ENCODE measurements around the gene KCNG2. TPM values are rescaled to one million over a fixed set of nuclear protein-coding genes. Genes with fewer than 3 reads are reported as not detected.

KCNG2 gene
- total RNA-seq, 4 donors from 2014 or later = 0.55 TPM; not detected in 3

GRCh38 chr18:79829136-79829854 lies 31.6 kb downstream of the KCNG2 start:
- Histone ChIP-seq H3K4me3 (no peak overlapping the region), H3K4me1 (no peaks in the 10 kb centered on the region), H3K9me3 (no peaks in the 10 kb centered on the region), H3K27me3 (no peaks in the 10 kb centered on the region), H3K36me3 (no peaks in the 10 kb centered on the region), H3K27ac (no peak overlapping the region)
- no peak for ATAC-seq
- no peak for TF ChIP-seq POLR2A (IDR thresholded peaks at IDR 0.05)
- no peak for TF ChIP-seq CTCF (IDR thresholded peaks at IDR 0.05 in 4 of 5, conservative IDR thresholded peaks at IDR 0.05 in 1 of 5)
- in situ Hi-C loops (cut with MboI; ENCODE audit: low sequenced_read_pairs in 4 of 4) (no loop called here), intact Hi-C loops (cut with DNase I; ENCODE audit: low total_unique reads) (no loop called here)
- DNase-seq = no peak

- in situ Hi-C loops (cut with MboI; ENCODE audit: low sequenced_read_pairs in 4 of 4) (no loop called here), intact Hi-C loops (cut with DNase I; ENCODE audit: low total_unique reads) (no loop called here)
- no peak for TF ChIP-seq CTCF (IDR thresholded peaks at IDR 0.05 in 4 of 5, conservative IDR thresholded peaks at IDR 0.05 in 1 of 5)
- no peak for TF ChIP-seq POLR2A (IDR thresholded peaks at IDR 0.05)
- Histone ChIP-seq H3K27ac (no peak overlapping the region), H3K27me3 (peaks cover 0 to 8% (median 3%) of the 10 kb centered on the region in 3 donors), H3K4me1 (no peaks in the 10 kb centered on the region), H3K4me3 (no peak overlapping the region), H3K36me3 (no peaks in the 10 kb centered on the region), H3K9me3 (no peaks in the 10 kb centered on the region)
- no peak for DNase-seq
- no peak for ATAC-seq
These were observed 34.4 kb downstream of the KCNG2 start for GRCh38 chr18:79832169-79832568.

GRCh38 chr18:79834834-79835233 lies 37.1 kb downstream of the KCNG2 start:
- intact Hi-C loops (cut with DNase I; ENCODE audit: low total_unique reads) = no loop called here
- TF ChIP-seq POLR2A (IDR thresholded peaks at IDR 0.05) (no peak), CTCF (IDR thresholded peaks at IDR 0.05 in 4 of 5, conservative IDR thresholded peaks at IDR 0.05 in 1 of 5) (no peak)

GRCh38 chr18:79841936-79842335 lies 44.2 kb downstream of the KCNG2 start:
- Histone ChIP-seq H3K9me3 (no peaks in the 10 kb centered on the region), H3K27me3 (peaks cover 0 to 2% (median 0%) of the 10 kb centered on the region in 3 donors), H3K36me3 (no peaks in the 10 kb centered on the region), H3K27ac (no peak overlapping the region), H3K4me1 (no peaks in the 10 kb centered on the region), H3K4me3 (no peak overlapping the region)
- in situ Hi-C loops (cut with MboI; ENCODE audit: low sequenced_read_pairs in 4 of 4) = no loop called here
- intact Hi-C loops (cut with DNase I; ENCODE audit: low total_unique reads) = no loop called here
- TF ChIP-seq CTCF (IDR thresholded peaks at IDR 0.05 in 4 of 5, conservative IDR thresholded peaks at IDR 0.05 in 1 of 5) (no peak), POLR2A (IDR thresholded peaks at IDR 0.05) (no peak)
- no peak for ATAC-seq
- no peak for DNase-seq

More at GRCh38 chr18:79834834-79835233, 37.1 kb downstream of the KCNG2 start:
- no peaks in the 10 kb centered on the region for H3K4me1 ChIP-seq
- no peaks in the 10 kb centered on the region for H3K36me3 ChIP-seq
- in situ Hi-C loops (cut with MboI; ENCODE audit: low sequenced_read_pairs in 4 of 4) = no loop called here
- ATAC-seq = no peak
- H3K27ac ChIP-seq = no peak overlapping the region
- DNase-seq = no peak
- peaks cover 0 to 8% (median 3%) of the 10 kb centered on the region in 3 donors for H3K27me3 ChIP-seq
- H3K4me3 ChIP-seq = no peak overlapping the region
- no peaks in the 10 kb centered on the region for H3K9me3 ChIP-seq
